Thymus (tissue), 11 donors: ENCODE data around the gene GKAP1. TPM values are rescaled to one million over a fixed set of nuclear protein-coding genes. Genes with fewer than 3 reads are reported as not detected.
A peak's percentile ranks its signal among the peaks of the same experiment; 100 is the strongest.
"Not testable (repeated sequence)": the region's sequence is repeated elsewhere in the genome, so short reads cannot be mapped to it uniquely, and the experiment has no call there.

ENCODE experiments used
- DNase-seq, 9 donors: peaks; one replicate each; pipeline ENCODE4 v3.0.0-alpha.2; 2013; ENCODE audit warnings: low spot score in 9 of 9, low read depth in 6 of 9, missing footprints in 1 of 9
- H3K27ac ChIP-seq, 2 donors: one replicate each; pipeline ENCODE4 v1.5.1; 2013; ENCODE audit warnings: control low read depth in 1 of 2, low read depth in 1 of 2, low read length in 1 of 2, mild to moderate bottlenecking in 1 of 2, moderate library complexity in 1 of 2
- H3K27me3 ChIP-seq, 2 donors: one replicate each; pipeline ENCODE4 v1.5.1; 2013; ENCODE audit warnings: low read length in 1 of 2; ENCODE audit not compliant: control insufficient read depth in 2 of 2, insufficient read depth in 1 of 2
- H3K36me3 ChIP-seq, 2 donors: one replicate each; pipeline ENCODE4 v1.5.1; 2013; ENCODE audit warnings: low read length in 1 of 2, mild to moderate bottlenecking in 1 of 2, moderate library complexity in 1 of 2; ENCODE audit not compliant: control insufficient read depth in 2 of 2, insufficient read depth in 2 of 2
- H3K4me1 ChIP-seq, 2 donors: one replicate each; pipeline ENCODE4 v1.5.1; 2013; ENCODE audit warnings: low read length in 2 of 2; ENCODE audit not compliant: control insufficient read depth in 2 of 2, insufficient read depth in 2 of 2
- H3K4me3 ChIP-seq, 2 donors: one replicate each; pipeline ENCODE4 v1.5.1; 2013; ENCODE audit warnings: low read length in 2 of 2, control low read depth in 1 of 2, mild to moderate bottlenecking in 1 of 2
- H3K9me3 ChIP-seq, 2 donors: one replicate each; pipeline ENCODE4 v1.5.1; 2013; ENCODE audit warnings: low read length in 1 of 2, mild to moderate bottlenecking in 1 of 2; ENCODE audit not compliant: control insufficient read depth in 2 of 2, insufficient read depth in 1 of 2
- WGBS: extraction: QIAGEN DNeasy Blood & Tissue Kit; methylation state at CpG from one replicate; pipeline ENCODE4 v1.1.7; 2013; 5-methylcytosine and 5-hydroxymethylcytosine counted together
- polyA plus RNA-seq: library from polyadenylated mRNA; stranded (reverse); fragments of 200-250 nt; gene quantifications from one replicate; pipeline ENCODE4 v1.2.3, GENCODE V29; 2013
- total RNA-seq: library from RNA; stranded (reverse); fragments of 120-200 nt; gene quantifications from one replicate; pipeline ENCODE4 v1.2.4, GENCODE V29; 2013
- donor health status: healthy.

Gene GKAP1
- total and polyA plus RNA-seq, 2 donors, result 14.3 to 22.4 TPM

- no peaks in the 10 kb centered on the region for H3K36me3 ChIP-seq
- H3K27me3 ChIP-seq, result no peaks in the 10 kb centered on the region
- no peak for DNase-seq
- no peaks in the 10 kb centered on the region for H3K4me1 ChIP-seq
- H3K4me3 ChIP-seq, result no peak overlapping the region
- H3K9me3 ChIP-seq, result no peaks in the 10 kb centered on the region
- 97% methylated on average over 1 of the region's 1 CpG for whole genome bisulfite sequencing
- no peak overlapping the region for H3K27ac ChIP-seq
Observed at GRCh38 chr9:83715221-83715620, 102.3 kb downstream of the GKAP1 start.

DNA sequence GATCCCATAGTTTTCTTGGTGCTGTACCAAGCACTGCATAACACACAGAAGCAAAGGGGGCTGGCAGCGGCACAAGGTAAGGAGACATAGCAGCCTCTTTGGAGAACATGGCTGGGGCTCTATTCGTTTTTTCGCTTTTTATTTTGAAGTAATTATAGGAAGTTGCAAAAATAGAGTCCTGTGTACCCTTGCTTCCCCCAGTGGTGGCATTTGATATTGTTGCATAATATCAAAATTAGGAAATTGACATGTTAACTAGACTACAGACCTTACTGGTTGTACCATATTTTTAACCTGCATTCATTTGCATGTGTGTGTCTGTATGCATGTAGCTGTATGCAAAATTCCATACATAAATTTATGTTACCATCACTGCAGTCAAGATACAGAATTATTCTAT is 103.2 kb downstream of the GKAP1 start:
- Histone ChIP-seq H3K4me1 (no peaks in the 10 kb centered on the region), H3K36me3 (no peaks in the 10 kb centered on the region)
- WGBS, result 54% methylated on average over 3 of the region's 3 CpGs

DNA sequence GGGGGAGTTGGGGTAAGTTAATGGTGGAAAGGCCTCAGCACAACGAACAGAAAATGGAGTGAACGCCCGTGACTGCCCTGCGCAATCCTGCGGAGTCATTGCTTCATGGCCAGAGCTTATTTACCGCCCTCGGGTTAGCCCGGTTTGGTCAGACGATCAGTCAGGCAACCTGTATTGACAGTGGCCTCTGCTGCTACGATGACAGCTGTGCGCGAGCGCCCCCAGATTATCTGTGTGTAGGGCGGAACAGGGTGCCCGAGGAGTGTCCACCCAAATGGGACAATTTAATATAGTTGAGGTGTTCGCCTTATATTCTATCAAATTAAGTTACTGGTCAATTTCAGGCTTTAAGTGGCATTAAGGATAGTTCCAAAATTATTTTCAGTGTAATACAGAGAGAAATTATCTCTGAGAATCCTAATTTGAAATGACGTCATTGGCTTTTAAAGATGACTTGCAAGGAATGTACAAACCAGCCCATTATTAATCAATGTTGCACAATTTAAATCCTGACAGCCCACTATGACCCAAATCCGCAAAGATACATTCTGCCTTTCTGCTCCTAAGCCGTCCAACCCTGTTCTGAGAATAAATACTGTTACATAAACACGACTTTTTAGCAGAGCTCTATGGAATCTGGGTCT is 108.9 kb downstream of the GKAP1 start:
- Histone ChIP-seq H3K4me1 (peaks cover 4 to 7% of the 10 kb centered on the region in 2 donors), H3K27me3 (no peaks in the 10 kb centered on the region), H3K36me3 (no peaks in the 10 kb centered on the region), H3K27ac (peak overlapping the region; percentile 99), H3K9me3 (no peaks in the 10 kb centered on the region), H3K4me3 (peak overlapping the region; percentile 75 to 96)
- peak in 3 of 9 donors; percentile 9 to 37 (median 28) for DNase-seq
- 17% methylated on average over 20 of the region's 20 CpGs for WGBS

More for the DNA sequence above, 103.2 kb downstream of the GKAP1 start:
- Histone ChIP-seq H3K27ac (no peak overlapping the region), H3K9me3 (no peaks in the 10 kb centered on the region), H3K27me3 (no peaks in the 10 kb centered on the region), H3K4me3 (no peak overlapping the region)
- DNase-seq, result peak in 1 of 9 donors; percentile 19

- under 1% methylated on average over 67 of the region's 67 CpGs for WGBS
- Histone ChIP-seq H3K9me3 (no peaks in the 10 kb centered on the region), H3K27ac (peak within 1 kb of the TSS; percentile 99), H3K4me3 (peak within 1 kb of the TSS; percentile 75 to 96), H3K27me3 (no peaks in the 10 kb centered on the region), H3K4me1 (peaks cover 4 to 7% of the 10 kb centered on the region in 2 donors), H3K36me3 (no peaks in the 10 kb centered on the region)
- peak; percentile 87 to 96 (median 89) for DNase-seq
Observed at GRCh38 chr9:83707768-83708514, 109.6 kb downstream of the GKAP1 start, which contains the start of gene UBQLN1. Gene UBQLN1 (minus strand): TSS chr9:83707958. CDS start chr9:83707679, 279 bp downstream.

GRCh38 chr9:83707518-83707767 is 110.1 kb downstream of the GKAP1 start:
- Histone ChIP-seq H3K36me3 (no peaks in the 10 kb centered on the region), H3K4me3 (peak overlapping the region; percentile 75 to 96), H3K27me3 (no peaks in the 10 kb centered on the region), H3K27ac (peak overlapping the region; percentile 99), H3K4me1 (peaks cover 4 to 7% of the 10 kb centered on the region in 2 donors), H3K9me3 (no peaks in the 10 kb centered on the region)
- no peak for DNase-seq
- WGBS, result under 1% methylated on average over 26 of the region's 26 CpGs

GRCh38 chr9:83706676-83707517 is 110.7 kb downstream of the GKAP1 start:
- no peaks in the 10 kb centered on the region for H3K36me3 ChIP-seq
- no peaks in the 10 kb centered on the region for H3K9me3 ChIP-seq
- H3K27me3 ChIP-seq, result no peaks in the 10 kb centered on the region
- H3K4me3 ChIP-seq, result peak overlapping the region; percentile 75 to 96
- under 1% methylated on average over 42 of the region's 42 CpGs for WGBS
- peak; percentile 54 to 90 (median 70) for DNase-seq
- peaks cover 4 to 7% of the 10 kb centered on the region in 2 donors for H3K4me1 ChIP-seq
- H3K27ac ChIP-seq, result peak overlapping the region; percentile 99

DNA sequence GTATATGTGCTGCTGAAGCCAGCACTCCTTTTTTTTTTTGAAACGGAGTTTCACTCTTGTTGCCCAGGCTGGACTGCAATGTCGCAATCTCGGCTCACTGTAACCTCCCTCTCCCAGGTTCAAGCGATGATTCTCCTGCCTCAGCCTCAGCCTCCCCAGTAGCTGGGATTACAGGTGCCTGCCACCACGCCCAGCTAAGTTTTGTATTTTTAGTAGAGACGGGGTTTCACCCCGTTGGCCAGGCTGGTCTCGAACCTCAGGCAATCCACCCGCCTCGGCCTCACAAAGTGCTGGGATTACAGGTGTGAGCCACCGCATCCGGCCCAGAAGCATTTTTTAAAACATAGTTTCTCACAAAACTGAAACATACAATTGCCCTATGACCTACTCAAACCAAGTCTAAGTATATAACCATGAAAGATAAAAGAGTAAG is 112.3 kb downstream of the GKAP1 start:
- not testable (repeated sequence) for DNase-seq

DNA sequence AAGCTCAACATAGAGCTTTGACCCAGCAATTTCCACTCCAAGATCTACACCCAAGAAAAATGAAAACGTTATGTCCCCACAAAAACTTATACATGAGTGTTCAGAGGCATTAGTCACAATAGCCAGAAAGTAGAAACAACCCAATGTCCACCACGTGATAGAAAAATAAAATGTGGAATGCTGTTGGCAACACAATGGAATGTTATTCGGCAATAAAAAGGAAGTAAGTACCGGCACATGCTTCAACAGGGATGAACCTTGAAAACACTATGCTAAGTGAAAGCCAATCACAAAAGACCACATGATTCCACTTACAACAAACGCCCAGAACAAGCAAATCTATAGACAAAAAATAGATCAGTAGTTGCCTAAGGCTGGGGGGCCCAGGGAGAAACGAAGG is 115.8 kb downstream of the GKAP1 start:
- Histone ChIP-seq H3K9me3 (no peaks in the 10 kb centered on the region), H3K4me3 (no peak overlapping the region), H3K4me1 (peaks cover 3 to 8% of the 10 kb centered on the region in 2 donors), H3K27me3 (no peaks in the 10 kb centered on the region), H3K36me3 (peaks cover 0 to 3% of the 10 kb centered on the region in 2 donors), H3K27ac (no peak overlapping the region)
- WGBS, result 93% methylated on average over 6 of the region's 6 CpGs
- no peak for DNase-seq

More for the DNA sequence above, 112.3 kb downstream of the GKAP1 start:
- not testable (repeated sequence) for H3K27ac ChIP-seq, H3K9me3 ChIP-seq, H3K36me3 ChIP-seq, H3K4me3 ChIP-seq, H3K4me1 ChIP-seq, H3K27me3 ChIP-seq
- WGBS, result 95% methylated on average over 12 of the region's 12 CpGs

- H3K36me3 ChIP-seq, result peaks cover 0 to 3% of the 10 kb centered on the region in 2 donors
- H3K4me1 ChIP-seq, result peaks cover 3 to 8% of the 10 kb centered on the region in 2 donors
- no peak overlapping the region for H3K27ac ChIP-seq
- no peaks in the 10 kb centered on the region for H3K9me3 ChIP-seq
- DNase-seq, result no peak
- no peaks in the 10 kb centered on the region for H3K27me3 ChIP-seq
- 97% methylated on average over 1 of the region's 1 CpG for WGBS
- no peak overlapping the region for H3K4me3 ChIP-seq
Observed at GRCh38 chr9:83701286-83701685, 116.3 kb downstream of the GKAP1 start.
